Fibroblast of villous mesenchyme (primary cell): ENCODE data around the gene GPD2. TPM values are rescaled to one million over a fixed set of nuclear protein-coding genes. Genes with fewer than 3 reads are reported as not detected.

Experiments used
- DNase-seq: peaks from one replicate; pipeline ENCODE4 v3.0.0-alpha.2; 2010; ENCODE audit warnings: low read depth
- H3K4me3 ChIP-seq: 2 replicates; pipeline ENCODE4 v1.5.1; 2011; ENCODE audit warnings: low read depth, mild to moderate bottlenecking, low read length
- total RNA-seq: library from RNA; depleted of rRNA; stranded (reverse); fragments of >200 nt; gene quantifications from 2 replicates; pipeline ENCODE4 v1.2.3, GENCODE V29; 2012
- TF ChIP-seq, protein P1 (sequence below): IDR thresholded peaks from 2 replicates; pipeline ENCODE4 v1.5.1; 2012; ENCODE audit warnings: low read depth, mild to moderate bottlenecking, low read length; ENCODE audit not compliant: insufficient read depth

GPD2 gene
- total RNA-seq, 1 donor = 63.9 TPM

GRCh38 chr2:156399950-156400705, 36.1 kb upstream of the GPD2 start:
- TF ChIP-seq, protein P1, sequence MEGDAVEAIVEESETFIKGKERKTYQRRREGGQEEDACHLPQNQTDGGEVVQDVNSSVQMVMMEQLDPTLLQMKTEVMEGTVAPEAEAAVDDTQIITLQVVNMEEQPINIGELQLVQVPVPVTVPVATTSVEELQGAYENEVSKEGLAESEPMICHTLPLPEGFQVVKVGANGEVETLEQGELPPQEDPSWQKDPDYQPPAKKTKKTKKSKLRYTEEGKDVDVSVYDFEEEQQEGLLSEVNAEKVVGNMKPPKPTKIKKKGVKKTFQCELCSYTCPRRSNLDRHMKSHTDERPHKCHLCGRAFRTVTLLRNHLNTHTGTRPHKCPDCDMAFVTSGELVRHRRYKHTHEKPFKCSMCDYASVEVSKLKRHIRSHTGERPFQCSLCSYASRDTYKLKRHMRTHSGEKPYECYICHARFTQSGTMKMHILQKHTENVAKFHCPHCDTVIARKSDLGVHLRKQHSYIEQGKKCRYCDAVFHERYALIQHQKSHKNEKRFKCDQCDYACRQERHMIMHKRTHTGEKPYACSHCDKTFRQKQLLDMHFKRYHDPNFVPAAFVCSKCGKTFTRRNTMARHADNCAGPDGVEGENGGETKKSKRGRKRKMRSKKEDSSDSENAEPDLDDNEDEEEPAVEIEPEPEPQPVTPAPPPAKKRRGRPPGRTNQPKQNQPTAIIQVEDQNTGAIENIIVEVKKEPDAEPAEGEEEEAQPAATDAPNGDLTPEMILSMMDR = no peak
- peak overlapping the region; percentile 84 for H3K4me3 ChIP-seq
- peak; percentile 46 for DNase-seq

DNA sequence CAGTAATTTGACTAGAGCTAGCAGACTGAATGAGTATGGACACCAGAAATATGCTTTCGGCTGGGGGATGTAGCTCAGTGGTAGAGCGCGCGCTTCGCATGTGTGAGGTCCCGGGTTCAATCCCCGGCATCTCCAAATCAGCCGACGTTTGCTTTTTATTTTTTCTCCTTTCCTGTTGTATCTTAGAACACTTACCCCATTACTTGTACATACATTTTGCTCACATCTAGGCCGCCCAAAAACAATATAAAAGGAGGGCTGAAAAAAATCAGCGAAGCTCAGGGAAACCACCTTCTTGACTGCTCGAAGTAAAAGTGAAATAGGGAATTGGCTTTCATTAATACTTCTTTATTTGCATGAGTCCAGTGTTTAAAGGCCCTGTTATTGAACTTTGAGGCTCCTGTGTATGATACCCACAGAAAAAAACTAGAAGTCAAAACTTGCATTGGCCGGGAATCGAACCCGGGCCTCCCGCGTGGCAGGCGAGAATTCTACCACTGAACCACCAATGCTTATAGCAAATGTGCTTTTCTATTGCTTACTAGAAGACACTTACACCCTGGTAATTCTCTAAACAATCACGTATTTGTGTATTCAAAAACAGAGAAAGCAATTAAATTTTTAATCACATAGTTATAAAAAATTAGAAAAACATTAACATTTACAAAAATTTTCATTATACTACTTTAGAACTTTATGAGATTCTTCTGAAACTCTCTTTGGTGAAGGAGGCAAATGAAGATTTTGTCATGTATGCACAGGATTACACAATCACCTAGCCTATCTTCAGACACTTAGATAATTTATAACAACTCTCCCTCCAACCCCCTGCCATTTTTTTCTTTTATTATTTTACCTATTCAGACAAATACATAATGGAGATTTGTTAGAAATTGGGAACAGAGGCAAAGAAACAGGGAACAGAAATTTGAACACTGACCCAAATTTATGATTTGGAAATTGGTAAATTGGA, 35.2 kb upstream of the GPD2 start:
- TF ChIP-seq, protein P1 = no peak
- peak; percentile 85 for DNase-seq
- peak overlapping the region; percentile 84 for H3K4me3 ChIP-seq

- TF ChIP-seq, protein P1 = no peak
- H3K4me3 ChIP-seq = no peak overlapping the region
- no peak for DNase-seq
Measured at GRCh38 chr2:156401861-156402260, 34.3 kb upstream of the GPD2 start.

GRCh38 chr2:156405586-156405985, 30.6 kb upstream of the GPD2 start:
- TF ChIP-seq, protein P1 = no peak
- peak; percentile 54 for DNase-seq
- H3K4me3 ChIP-seq = no peak overlapping the region

DNA sequence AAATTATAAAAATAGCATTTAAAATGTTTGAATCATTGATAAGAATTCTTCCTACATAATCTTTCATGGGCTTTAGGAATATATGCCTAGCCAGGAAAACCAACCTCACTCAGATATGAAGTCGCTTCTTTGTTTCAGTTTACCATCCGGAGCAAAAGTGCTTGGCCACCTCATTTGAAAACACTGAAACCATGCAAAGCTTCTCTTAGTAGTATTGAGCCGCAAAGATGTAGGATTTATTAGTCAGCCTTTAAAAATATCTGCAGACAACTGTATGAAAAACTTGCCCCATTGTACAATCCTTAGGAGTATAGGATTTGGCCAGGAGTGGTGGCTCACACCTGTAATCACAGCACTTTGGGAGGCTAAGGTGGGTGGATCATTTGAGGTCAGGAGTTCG, 24.3 kb upstream of the GPD2 start:
- DNase-seq = no peak
- no peak overlapping the region for H3K4me3 ChIP-seq
- TF ChIP-seq, protein P1 = no peak

DNA sequence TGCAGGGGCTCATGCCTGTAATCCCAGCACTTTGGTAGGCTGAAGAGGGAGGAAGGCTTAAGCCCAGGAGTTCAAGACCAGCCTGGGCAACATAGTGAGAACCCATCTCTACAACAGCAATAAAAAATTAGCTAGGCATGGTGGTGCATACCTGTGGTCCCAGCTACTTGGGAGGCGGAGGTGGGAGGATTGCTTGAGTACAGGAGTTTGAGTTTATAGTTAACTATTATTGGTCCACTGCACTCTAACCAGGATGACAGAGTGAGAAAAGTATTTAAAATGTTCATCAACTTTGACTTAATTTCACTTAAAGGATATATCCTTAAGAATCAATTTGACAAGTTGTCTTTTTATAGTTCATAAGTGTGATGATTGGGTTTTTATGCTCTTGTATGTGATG, 14.3 kb upstream of the GPD2 start:
- DNase-seq = no peak
- TF ChIP-seq, protein P1 = no peak
- H3K4me3 ChIP-seq = no peak overlapping the region
